HepG2 (cell line): Measurements from ENCODE around the gene MXRA7. TPM values are rescaled to one million over a fixed set of nuclear protein-coding genes. Genes with fewer than 3 reads are reported as not detected.

Source experiments
- CHD4 ChIP-seq: fragments of 200-600 bp; sonication (generic); IDR thresholded peaks from 2 replicates; pipeline ENCODE4 v1.7.0; 2017; ENCODE audit warnings: mild to moderate bottlenecking, low read length, borderline replicate concordance
- HNF1B ChIP-seq: sonication (generic); formaldehyde crosslinking; IDR thresholded peaks from 2 replicates; pipeline ENCODE4 v1.5.1; 2020; ENCODE audit warnings: mild to moderate bottlenecking, moderate library complexity, missing genetic modification reagents
- IRF9 ChIP-seq: sonication (generic); formaldehyde crosslinking; IDR thresholded peaks from 2 replicates; pipeline ENCODE4 v1.8.0; 2022; ENCODE audit warnings: missing genetic modification reagents, mild to moderate bottlenecking, borderline replicate concordance
- NFKB2 ChIP-seq: sonication (generic); formaldehyde crosslinking; IDR thresholded peaks from 2 replicates; pipeline ENCODE4 v1.4.0; 2020; ENCODE audit warnings: missing genetic modification reagents, borderline replicate concordance
- RERE ChIP-seq: IDR thresholded peaks from 2 replicates; pipeline ENCODE4 v1.6.1; 2016; ENCODE audit warnings: low read depth, missing genetic modification reagents, missing compliant biosample characterization
- SNRNP70 ChIP-seq: fragments of 200-400 bp; formaldehyde crosslinking; IDR thresholded peaks from 2 replicates; pipeline ENCODE4 v1.6.1; 2017; ENCODE audit warnings: mild to moderate bottlenecking, low read depth, low read length, moderate library complexity
- TFE3 ChIP-seq: IDR thresholded peaks from 2 replicates; pipeline ENCODE4 v1.6.1; 2016
- ZNF124 ChIP-seq: sonication (generic); formaldehyde crosslinking; IDR thresholded peaks from 2 replicates; pipeline ENCODE4 v1.4.0; 2020; ENCODE audit warnings: missing genetic modification reagents
- ZNF33B ChIP-seq: sonication (generic); formaldehyde crosslinking; IDR thresholded peaks from 2 replicates; pipeline ENCODE4 v1.5.1; 2020; ENCODE audit warnings: mild to moderate bottlenecking, missing genetic modification reagents
- ZNF354B ChIP-seq: sonication (generic); formaldehyde crosslinking; IDR thresholded peaks from 2 replicates; pipeline ENCODE4 v1.8.0; 2022; ENCODE audit warnings: mild to moderate bottlenecking, missing genetic modification reagents
- ZNF660 ChIP-seq: sonication (generic); formaldehyde crosslinking; IDR thresholded peaks from 2 replicates; pipeline ENCODE4 v1.5.1; 2020; ENCODE audit warnings: mild to moderate bottlenecking, low read depth, missing genetic modification reagents, borderline replicate concordance
- ZNF672 ChIP-seq: sonication (generic); formaldehyde crosslinking; IDR thresholded peaks from 2 replicates; pipeline ENCODE4 v1.8.1; 2022; ENCODE audit warnings: missing genetic modification reagents
- polyA plus RNA-seq, 8 experiments: library from polyadenylated mRNA; depleted of rRNA in 3 of 8; stranded (reverse) in 7 of 8; unstranded in 1 of 8; fragments of >200 nt; fragmentation: Illumina TruSeq in 4 of 8; extraction: Trizol in 4 of 8; gene quantifications; 2 replicates each; pipeline versions ENCODE4 v1.2.1 to v1.2.3, GENCODE V29; 2011 to 2016; ENCODE audit warnings: low read depth in 4 of 8, missing spikeins in 1 of 8, mixed read lengths in 1 of 8; ENCODE audit not compliant: insufficient read depth in 1 of 8
- total RNA-seq, 5 experiments: library from RNA; depleted of rRNA; stranded (reverse); fragments of >200 nt; fragmentation: Illumina TruSeq; extraction: Trizol; gene quantifications; 2 replicates each; pipeline ENCODE4 v1.2.3, GENCODE V29; 2016; ENCODE audit warnings: low read depth in 1 of 5
- TF ChIP-seq, protein P1 (sequence below): sonication (generic); formaldehyde crosslinking; IDR thresholded peaks from 2 replicates; pipeline ENCODE4 v1.4.0; 2020; ENCODE audit warnings: missing genetic modification reagents, low read depth, mild to moderate bottlenecking, borderline replicate concordance
- TF ChIP-seq, protein P2 (sequence below): sonication (generic); formaldehyde crosslinking; conservative IDR thresholded peaks from 2 replicates; pipeline ENCODE4 v1.8.1; 2023; ENCODE audit warnings: missing genetic modification reagents

MXRA7 gene
- total and polyA plus RNA-seq, 2 of the 13 experiments (the other 11 are each of a cell fraction or from before 2014, with no cell fraction given): 44.8 to 112 TPM

GRCh38 chr17:76726776-76727718, 16.3 kb upstream of the MXRA7 start, which contains the start of gene METTL23 (continued):
- TF ChIP-seq CHD4 (no peak), SNRNP70 (no peak), TFE3 (CRISPR knock-in tag) (peak; percentile 32; the same call in 1 of the 2 replicates), IRF9 (CRISPR knock-in tag) (peak; percentile 5; the same call in 1 of the 2 replicates), ZNF660 (CRISPR knock-in tag) (no peak), HNF1B (CRISPR knock-in tag) (no peak; the same call in 1 of the 2 replicates), ZNF672 (CRISPR knock-in tag) (peak; percentile 84; the same call in 1 of the 2 replicates), NFKB2 (CRISPR knock-in tag) (peak; percentile 66; the same call in 1 of the 2 replicates), ZNF124 (CRISPR knock-in tag) (peak; percentile 56; the same call in 1 of the 2 replicates), ZNF33B (CRISPR knock-in tag) (0 out of 2 replicates have a peak, but pooled peaks have one; percentile 49), RERE (CRISPR knock-in tag) (no peak; the same call in 1 of the 2 replicates), ZNF354B (CRISPR knock-in tag) (no peak)
- TF ChIP-seq, protein P1, sequence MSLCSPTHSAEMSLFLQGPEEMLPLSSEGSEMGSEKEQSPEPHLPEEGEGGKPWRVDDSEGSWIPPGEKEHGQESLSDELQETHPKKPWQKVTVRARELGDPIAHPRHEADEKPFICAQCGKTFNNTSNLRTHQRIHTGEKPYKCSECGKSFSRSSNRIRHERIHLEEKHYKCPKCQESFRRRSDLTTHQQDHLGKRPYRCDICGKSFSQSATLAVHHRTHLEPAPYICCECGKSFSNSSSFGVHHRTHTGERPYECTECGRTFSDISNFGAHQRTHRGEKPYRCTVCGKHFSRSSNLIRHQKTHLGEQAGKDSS: peak; percentile 40; the same call in 1 of the 2 replicates
- TF ChIP-seq, protein P2, sequence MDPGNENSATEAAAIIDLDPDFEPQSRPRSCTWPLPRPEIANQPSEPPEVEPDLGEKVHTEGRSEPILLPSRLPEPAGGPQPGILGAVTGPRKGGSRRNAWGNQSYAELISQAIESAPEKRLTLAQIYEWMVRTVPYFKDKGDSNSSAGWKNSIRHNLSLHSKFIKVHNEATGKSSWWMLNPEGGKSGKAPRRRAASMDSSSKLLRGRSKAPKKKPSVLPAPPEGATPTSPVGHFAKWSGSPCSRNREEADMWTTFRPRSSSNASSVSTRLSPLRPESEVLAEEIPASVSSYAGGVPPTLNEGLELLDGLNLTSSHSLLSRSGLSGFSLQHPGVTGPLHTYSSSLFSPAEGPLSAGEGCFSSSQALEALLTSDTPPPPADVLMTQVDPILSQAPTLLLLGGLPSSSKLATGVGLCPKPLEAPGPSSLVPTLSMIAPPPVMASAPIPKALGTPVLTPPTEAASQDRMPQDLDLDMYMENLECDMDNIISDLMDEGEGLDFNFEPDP (CRISPR knock-in tag): no peak
